Esophagus muscularis mucosa (tissue), 4 donors: ENCODE results near the gene ENTPD8. TPM values are rescaled to one million over a fixed set of nuclear protein-coding genes. Genes with fewer than 3 reads are reported as not detected.

ENCODE experiments used
- DNase-seq: peaks from one replicate; pipeline ENCODE4 v3.0.0-alpha.2; 2017; ENCODE audit errors: extremely low spot score
- H3K27ac ChIP-seq, 4 donors: fragments of 200-600 bp; sonication (generic); replicated peaks in 1 of 4; 1 replicate in 3 of 4; 2 replicates in 1 of 4; pipeline ENCODE4 v1.5.1; 2016 to 2019; ENCODE audit warnings: mild to moderate bottlenecking in 1 of 4
- H3K27me3 ChIP-seq, 4 donors: fragments of 200-600 bp; sonication (generic); one replicate each; pipeline versions ENCODE4 v1.5.1 to v1.6.0; 2016 to 2019
- H3K36me3 ChIP-seq, 4 donors: fragments of 200-600 bp; sonication (generic); one replicate each; pipeline ENCODE4 v1.5.1; 2016 to 2019
- H3K4me1 ChIP-seq, 4 donors: fragments of 200-600 bp; sonication (generic); one replicate each; pipeline ENCODE4 v1.5.1; 2016 to 2019
- H3K4me3 ChIP-seq, 4 donors: fragments of 200-600 bp; sonication (generic); 1 replicate in 2 of 4; 2 replicates in 2 of 4; pipeline ENCODE4 v1.5.1; 2016 to 2019; ENCODE audit warnings: mild to moderate bottlenecking in 4 of 4, moderate library complexity in 1 of 4
- H3K9me3 ChIP-seq, 4 donors: fragments of 200-600 bp; sonication (generic); 1 replicate in 3 of 4; 2 replicates in 1 of 4; pipeline ENCODE4 v1.5.1; 2016 to 2019
- EP300 ChIP-seq: sonication (generic); formaldehyde crosslinking; IDR thresholded peaks from one replicate; pipeline ENCODE4 v1.6.1; 2017; ENCODE audit warnings: antibody characterized with exemption
- POLR2A ChIP-seq: fragments of 450-650 bp; IDR thresholded peaks from one replicate; pipeline ENCODE4 v1.6.1; 2017; ENCODE audit warnings: antibody characterized with exemption, moderate library complexity, mild to moderate bottlenecking, low read depth
- POLR2AphosphoS5 ChIP-seq, 2 donors: sonication (generic); formaldehyde crosslinking; IDR thresholded peaks; one replicate each; pipeline ENCODE4 v1.6.1; 2017; ENCODE audit warnings: antibody characterized with exemption in 2 of 2
- WGBS: methylation state at CpG from one replicate; pipeline ENCODE4 v1.1.5; 2018; 5-methylcytosine and 5-hydroxymethylcytosine counted together
- intact Hi-C: fragments of 100-400 bp; cut with DNase I; formaldehyde crosslinking; loops from one replicate; pipeline ENCODE4 v1.15.1; 2023
- total RNA-seq, 4 donors: library from RNA; depleted of rRNA; stranded (reverse); fragments of >200 nt; gene quantifications; one replicate each; pipeline versions ENCODE4 v1.1.0 to v1.2.1, GENCODE V29; 2016
- TF ChIP-seq, protein P1 (sequence below), 3 experiments: fragments of 200-600 bp in 2 of 3; fragments of 450-650 bp in 1 of 3; sonication (generic) in 2 of 3; IDR thresholded peaks; one replicate each; pipeline ENCODE4 v1.5.1; 2017 to 2019; ENCODE audit warnings: antibody characterized with exemption in 3 of 3, mild to moderate bottlenecking in 2 of 3, moderate library complexity in 1 of 3

The ENTPD8 gene
- total RNA-seq, 4 donors from 2014 or later: not detected

DNA sequence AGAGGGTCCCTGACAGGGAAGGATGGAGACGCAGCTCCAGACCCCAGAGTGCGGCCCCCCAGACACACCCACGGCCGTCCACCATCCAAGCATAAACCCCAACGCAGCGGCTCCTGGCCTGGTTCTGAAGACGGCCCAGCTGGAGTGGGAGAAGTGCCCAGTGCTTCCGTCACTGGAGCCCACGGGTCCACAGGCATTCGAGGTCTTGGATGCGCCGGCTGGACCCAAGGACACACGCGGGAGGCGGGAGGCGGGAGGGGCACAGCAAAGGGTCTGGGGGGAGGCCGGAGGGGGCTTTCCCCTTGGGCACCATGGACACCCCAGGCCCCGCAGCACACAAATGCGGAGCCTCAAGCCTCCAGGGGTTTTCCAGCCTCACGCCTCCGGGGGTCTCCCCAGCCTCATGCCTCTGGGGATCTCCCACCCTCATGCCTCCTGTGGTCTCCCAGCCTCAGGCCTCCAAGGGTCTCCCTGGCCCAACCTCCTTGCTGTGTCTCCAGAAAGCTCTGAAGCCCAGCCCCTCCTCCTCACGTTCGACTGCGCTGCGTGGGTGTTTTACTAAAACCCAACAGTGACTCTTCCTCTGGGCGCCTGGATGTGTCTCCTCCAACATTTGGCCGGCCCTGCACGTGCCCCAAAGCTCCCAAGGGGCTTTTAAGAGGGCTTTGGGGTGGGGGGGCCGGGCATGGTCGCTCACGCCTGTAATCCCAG is 33.4 kb downstream of the ENTPD8 start:
- Histone ChIP-seq H3K4me3 (peak overlapping the region; percentile 44 to 60 (median 48)), H3K9me3 (no peaks in the 10 kb centered on the region), H3K36me3 (peaks cover 0 to 5% (median 2%) of the 10 kb centered on the region in 4 donors), H3K27ac (peak overlapping the region in 3 of 4 donors; percentile 13 to 63 (median 53)), H3K27me3 (peaks cover 0 to 9% (median 0%) of the 10 kb centered on the region in 4 donors), H3K4me1 (peaks cover 35 to 43% (median 41%) of the 10 kb centered on the region in 4 donors)
- TF ChIP-seq POLR2A (no peak), POLR2AphosphoS5 (IDR thresholded peaks at IDR 0.05) (no peak), EP300 (no peak)
- TF ChIP-seq, protein P1, sequence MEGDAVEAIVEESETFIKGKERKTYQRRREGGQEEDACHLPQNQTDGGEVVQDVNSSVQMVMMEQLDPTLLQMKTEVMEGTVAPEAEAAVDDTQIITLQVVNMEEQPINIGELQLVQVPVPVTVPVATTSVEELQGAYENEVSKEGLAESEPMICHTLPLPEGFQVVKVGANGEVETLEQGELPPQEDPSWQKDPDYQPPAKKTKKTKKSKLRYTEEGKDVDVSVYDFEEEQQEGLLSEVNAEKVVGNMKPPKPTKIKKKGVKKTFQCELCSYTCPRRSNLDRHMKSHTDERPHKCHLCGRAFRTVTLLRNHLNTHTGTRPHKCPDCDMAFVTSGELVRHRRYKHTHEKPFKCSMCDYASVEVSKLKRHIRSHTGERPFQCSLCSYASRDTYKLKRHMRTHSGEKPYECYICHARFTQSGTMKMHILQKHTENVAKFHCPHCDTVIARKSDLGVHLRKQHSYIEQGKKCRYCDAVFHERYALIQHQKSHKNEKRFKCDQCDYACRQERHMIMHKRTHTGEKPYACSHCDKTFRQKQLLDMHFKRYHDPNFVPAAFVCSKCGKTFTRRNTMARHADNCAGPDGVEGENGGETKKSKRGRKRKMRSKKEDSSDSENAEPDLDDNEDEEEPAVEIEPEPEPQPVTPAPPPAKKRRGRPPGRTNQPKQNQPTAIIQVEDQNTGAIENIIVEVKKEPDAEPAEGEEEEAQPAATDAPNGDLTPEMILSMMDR (IDR thresholded peaks at IDR 0.05): no peak
- no peak for DNase-seq
- intact Hi-C loops: loop anchor here (5.0 kb wide), 1 partner anchor 110 kb away; no protein-coding TSS in a partner anchor
- 60% methylated on average over 20 of the region's 31 CpGs for WGBS

DNA sequence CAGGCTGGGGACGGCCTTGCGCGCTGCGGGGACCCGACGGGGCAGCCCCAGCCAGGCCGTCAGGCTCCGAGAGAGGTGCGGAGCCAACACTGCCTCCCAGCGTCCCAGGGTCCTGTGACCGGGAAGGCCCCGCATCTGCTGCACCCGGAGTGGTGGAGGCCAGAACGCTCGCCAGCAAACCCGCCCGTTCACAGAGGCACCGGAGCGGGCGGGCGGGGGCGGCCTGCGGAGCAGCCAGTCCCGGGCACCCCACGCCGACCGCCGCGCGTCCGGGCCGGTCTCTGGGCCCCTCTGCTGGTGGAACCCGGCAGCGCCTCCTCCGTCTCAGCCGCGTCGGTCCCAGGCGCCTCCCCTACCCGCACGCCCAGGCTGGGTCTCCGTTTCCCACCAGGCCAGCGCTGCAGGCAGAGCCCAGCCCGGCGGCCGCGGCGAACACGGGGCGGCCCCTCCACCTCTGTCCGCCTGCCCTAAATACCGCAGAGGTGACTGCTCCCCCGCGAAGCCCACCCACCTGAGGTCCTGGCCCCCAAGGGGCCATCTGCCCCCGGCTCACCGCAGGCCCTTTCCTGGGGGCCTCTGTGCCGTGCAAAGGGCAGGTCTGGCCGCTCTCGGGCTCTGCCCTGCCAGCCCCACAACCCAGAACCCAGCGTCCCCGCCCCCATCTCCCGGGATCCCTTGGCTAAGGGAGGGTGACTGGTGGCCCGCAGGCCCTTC is 34.1 kb downstream of the ENTPD8 start:
- Histone ChIP-seq H3K27me3 (peaks cover 0 to 9% (median 0%) of the 10 kb centered on the region in 4 donors), H3K27ac (peak overlapping the region; percentile 13 to 63 (median 50)), H3K4me3 (peak overlapping the region; percentile 44 to 60 (median 48)), H3K9me3 (no peaks in the 10 kb centered on the region), H3K36me3 (peaks cover 0 to 5% (median 2%) of the 10 kb centered on the region in 4 donors), H3K4me1 (peaks cover 29 to 36% (median 35%) of the 10 kb centered on the region in 4 donors)
- no peak for DNase-seq
- intact Hi-C loops: loop anchor here (5.0 kb wide), 1 partner anchor 110 kb away; no protein-coding TSS in a partner anchor
- WGBS: 17% methylated on average over 1 of the region's 63 CpGs
- no peak for TF ChIP-seq POLR2A
- TF ChIP-seq POLR2AphosphoS5 (IDR thresholded peaks at IDR 0.05): no peak
- TF ChIP-seq, protein P1 (IDR thresholded peaks at IDR 0.05): peak; percentile 68 to 80 (median 69)

DNA sequence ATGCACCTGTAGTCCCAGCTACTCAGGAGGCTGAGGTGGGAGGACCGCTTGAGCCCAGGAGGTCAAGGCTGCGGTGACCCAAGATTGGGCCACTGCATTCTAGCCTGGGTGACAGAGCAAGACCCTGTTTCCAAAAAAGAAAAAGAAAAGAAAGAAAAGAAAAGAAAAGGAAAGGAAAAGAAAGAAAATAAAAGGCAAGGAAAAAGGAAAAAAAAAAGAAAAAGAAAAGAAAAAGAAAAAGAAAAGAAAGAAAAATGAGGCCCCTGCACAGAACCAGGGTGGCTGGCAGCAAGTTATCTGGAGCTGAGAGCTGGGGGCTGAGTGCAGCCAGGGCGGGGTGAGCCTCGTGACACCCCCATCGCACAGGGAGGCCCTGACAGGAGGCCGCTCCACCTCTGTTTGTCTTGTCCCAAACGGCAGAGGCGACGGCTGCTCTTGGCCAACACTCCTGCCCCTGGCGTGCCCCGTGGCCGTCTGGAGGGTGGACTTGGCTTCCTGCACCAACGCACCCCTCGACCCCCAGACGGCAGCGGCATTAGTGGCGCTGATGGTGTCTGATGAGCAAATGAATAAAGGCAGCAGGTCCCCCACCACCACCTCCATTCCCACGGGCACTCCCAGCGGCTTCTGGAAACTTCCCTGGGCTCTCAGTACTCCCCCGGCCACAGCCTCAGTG is 34.9 kb downstream of the ENTPD8 start:
- Histone ChIP-seq H3K27me3 (peaks cover 0 to 9% (median 0%) of the 10 kb centered on the region in 4 donors), H3K4me3 (peak overlapping the region; percentile 44 to 60 (median 48)), H3K27ac (peak overlapping the region in 1 of 4 donors; percentile 53), H3K36me3 (peaks cover 0 to 8% (median 2%) of the 10 kb centered on the region in 4 donors), H3K4me1 (peaks cover 22 to 28% (median 27%) of the 10 kb centered on the region in 4 donors), H3K9me3 (no peaks in the 10 kb centered on the region)
- 68% methylated on average over 13 of the region's 20 CpGs for WGBS
- intact Hi-C loops: loop anchor here (5.0 kb wide), 1 partner anchor 109 kb away; no protein-coding TSS in a partner anchor
- TF ChIP-seq, protein P1 (IDR thresholded peaks at IDR 0.05): no peak
- TF ChIP-seq POLR2AphosphoS5 (IDR thresholded peaks at IDR 0.05): no peak
- TF ChIP-seq POLR2A: no peak
- no peak for TF ChIP-seq EP300
- no peak for DNase-seq

DNA sequence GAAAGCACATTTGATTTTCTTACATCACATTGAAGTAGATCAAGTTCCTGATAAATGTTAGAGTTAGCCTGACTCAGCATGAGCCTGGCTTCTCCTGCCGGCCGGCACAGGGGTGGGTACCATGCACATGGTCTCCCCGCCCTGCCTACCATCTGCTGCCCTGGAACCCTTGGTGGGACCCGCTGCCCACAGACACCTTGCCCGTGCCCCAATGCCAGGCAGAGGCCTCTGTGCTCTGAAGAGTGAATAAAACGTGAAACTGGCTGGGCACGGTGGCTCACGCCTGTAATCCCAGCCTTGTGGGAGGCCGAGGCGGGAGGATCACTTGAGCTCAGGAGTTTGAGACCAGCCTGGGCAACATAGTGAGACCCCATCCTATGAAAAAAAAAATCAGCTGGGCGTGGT is 35.5 kb downstream of the ENTPD8 start:
- no peaks in the 10 kb centered on the region for H3K9me3 ChIP-seq
- H3K36me3 ChIP-seq: peaks cover 0 to 8% (median 2%) of the 10 kb centered on the region in 4 donors
- H3K4me1 ChIP-seq: peaks cover 17 to 23% (median 21%) of the 10 kb centered on the region in 4 donors
- H3K27ac ChIP-seq: no peak overlapping the region
- peaks cover 0 to 9% (median 0%) of the 10 kb centered on the region in 4 donors for H3K27me3 ChIP-seq
- no peak for TF ChIP-seq POLR2AphosphoS5 (IDR thresholded peaks at IDR 0.05)
- no peak for TF ChIP-seq POLR2A
- no peak for TF ChIP-seq EP300
- TF ChIP-seq, protein P1 (IDR thresholded peaks at IDR 0.05): no peak
- intact Hi-C loops: loop anchor here (5.0 kb wide), 1 partner anchor 108 kb away; no protein-coding TSS in a partner anchor
- no peak overlapping the region for H3K4me3 ChIP-seq
- 96% methylated on average over 11 of the region's 11 CpGs for WGBS
- DNase-seq: no peak
